Breast epithelium (tissue), 3 donors: ENCODE results near the gene PREPL. TPM values are rescaled to one million over a fixed set of nuclear protein-coding genes. Genes with fewer than 3 reads are reported as not detected.

Experiments
- total RNA-seq, 3 donors: library from RNA; depleted of rRNA; stranded (reverse); fragments of >200 nt; gene quantifications; one replicate each; pipeline ENCODE4 v1.1.0, GENCODE V29; 2016

The PREPL gene
- total RNA-seq, 3 donors from 2014 or later = 29.4 to 76.5 (median 51.1) TPM

Other genes with a start within 250 kb of the PREPL start
- 10 to 100 TPM; 37.7 to 95.9 (median 59.7) TPM for gene PPM1B, start 192.6 kb downstream of the PREPL start, total RNA-seq
- gene SLC3A1, start 86.0 kb downstream of the PREPL start, total RNA-seq = under 1 TPM; 0.48 to 0.98 (median 0.88) TPM
- gene CAMKMT, start 453 bp upstream of the PREPL start, total RNA-seq = 10 to 100 TPM in 2 of 3 donors, 1 to 10 TPM in 1; 6.4 to 11.8 (median 10.5) TPM